ENCODE results near the gene GBGT1. TPM values are rescaled to one million over a fixed set of nuclear protein-coding genes. Genes with fewer than 3 reads are reported as not detected.

The GBGT1 gene
- polyA plus RNA-seq, 4 donors: 1.8 to 4.7 (median 2.4) TPM

DNA sequence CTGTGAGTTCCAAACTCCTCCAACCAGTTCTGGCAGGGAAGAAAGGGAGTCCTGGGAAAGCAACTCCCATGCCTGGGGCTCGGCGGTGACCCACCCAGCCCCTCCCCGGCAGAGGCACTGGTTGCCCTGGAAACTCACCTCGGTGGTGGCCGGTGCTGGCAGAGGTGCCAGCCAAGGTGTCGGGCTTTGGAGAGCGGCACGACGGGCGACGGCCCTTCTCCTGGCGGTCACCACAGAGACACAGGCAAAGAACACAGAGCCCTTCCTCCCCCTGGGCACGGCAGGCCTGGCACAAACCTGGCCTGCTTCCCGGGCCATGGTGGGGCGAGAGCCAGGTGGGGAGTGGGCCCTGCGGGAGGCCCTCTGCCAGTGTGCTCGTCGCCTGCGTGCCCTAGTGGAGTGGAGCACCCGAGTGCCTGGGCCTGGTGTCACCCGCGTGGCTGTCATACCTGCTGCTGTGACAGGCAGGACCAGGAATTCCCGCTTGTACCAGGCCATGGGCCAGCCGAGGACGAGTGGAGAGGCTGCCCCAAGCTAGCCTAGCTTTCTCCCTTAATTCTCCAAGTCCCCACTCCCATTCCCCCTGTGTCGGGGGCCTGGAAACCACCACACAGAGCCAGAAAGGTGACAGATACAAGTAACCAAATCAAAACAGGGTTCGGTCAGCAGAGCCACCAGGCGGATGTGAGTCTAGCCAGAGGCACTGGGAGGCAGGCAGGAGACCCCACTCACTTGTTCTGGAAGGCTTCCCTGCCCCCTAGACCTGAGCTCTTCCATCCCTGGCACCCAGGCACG is 34.5 kb downstream of the GBGT1 start:
- DNase-seq (ENCODE audit: low read depth in 4 of 4, low spot score in 3 of 4): no peak

DNA sequence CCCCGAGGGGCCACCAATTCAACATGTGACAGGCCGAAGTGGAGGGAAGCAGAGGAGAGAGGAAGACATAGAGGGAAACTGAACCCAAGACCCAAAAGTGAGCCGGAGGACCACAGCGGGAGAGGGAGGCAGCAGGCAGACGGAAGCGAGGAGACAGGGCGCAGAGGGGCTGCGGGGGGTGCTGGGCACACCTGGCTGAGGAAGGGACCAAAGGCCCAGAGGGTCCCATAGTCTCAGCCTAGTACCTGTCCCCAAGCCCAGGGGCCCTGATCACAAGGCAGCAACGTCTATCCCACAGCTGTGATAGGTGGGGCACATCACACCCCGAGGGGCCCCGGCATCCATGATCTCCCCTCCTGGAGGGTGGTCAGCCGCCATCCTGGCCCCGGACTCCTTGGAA is 35.6 kb downstream of the GBGT1 start:
- no peak for DNase-seq (ENCODE audit: low read depth in 4 of 4, low spot score in 3 of 4)

DNA sequence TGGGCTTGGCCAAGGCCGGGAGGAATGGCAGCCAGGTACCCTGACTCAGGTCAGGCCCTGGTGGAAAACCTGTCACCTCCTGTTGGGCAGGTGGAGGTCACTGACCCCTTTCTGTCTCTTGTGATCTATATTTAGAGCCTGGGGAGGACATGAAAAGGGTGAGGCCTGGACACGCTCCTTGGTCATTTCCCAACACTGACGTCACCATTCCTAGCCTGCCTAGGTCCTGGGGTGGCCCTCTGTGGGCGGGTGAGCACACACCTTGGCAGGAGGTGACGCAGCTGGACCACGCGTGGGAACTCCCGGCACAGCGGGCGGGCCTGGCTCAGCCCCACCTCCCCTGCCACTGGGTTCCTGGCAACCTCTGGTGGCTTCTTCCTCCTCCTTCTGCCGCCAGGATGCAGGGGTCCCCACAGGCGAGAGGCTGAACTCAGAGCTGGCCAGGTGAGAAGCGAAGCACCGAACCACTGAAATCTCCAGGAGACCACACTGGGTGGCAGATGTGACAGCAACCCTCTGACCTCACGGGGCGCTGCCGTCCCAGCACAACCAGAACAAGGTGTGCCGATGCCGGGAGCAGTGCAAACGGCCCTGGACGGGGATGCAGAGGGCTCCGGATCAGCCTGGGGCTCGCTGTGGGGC is 36.3 kb downstream of the GBGT1 start:
- no peak for DNase-seq (ENCODE audit: low read depth in 4 of 4, low spot score in 3 of 4)

DNA sequence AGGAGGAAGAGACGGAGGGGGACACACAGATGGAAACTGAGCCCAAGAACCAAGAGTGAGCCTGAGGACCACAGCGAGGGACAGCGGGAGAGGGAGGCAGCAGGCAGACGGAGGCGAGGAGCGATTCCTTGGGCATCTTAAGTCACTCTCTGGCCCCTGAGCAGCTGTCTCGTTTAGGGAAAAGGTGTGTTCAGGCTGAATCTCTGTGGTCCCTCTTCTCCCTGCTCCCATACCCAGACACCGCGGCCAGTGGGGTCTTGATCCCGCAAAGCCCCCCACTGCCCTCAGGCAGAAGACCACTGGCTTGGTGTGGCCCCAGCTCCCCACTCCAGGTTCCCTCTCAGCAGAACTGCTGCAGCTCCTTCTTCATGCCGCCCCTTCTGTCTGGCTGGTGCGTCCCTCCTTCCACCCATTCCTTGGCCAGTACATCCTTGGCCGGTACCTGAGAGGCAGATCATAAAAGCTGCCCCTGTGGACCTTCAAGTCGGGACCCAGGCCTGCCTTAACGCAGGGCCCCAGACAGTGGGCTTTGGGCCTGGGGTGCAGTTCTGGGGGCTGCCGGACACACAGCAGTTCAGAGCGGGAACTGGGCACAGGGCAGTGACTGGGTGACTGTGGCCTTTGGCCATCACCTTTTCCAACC is 36.9 kb downstream of the GBGT1 start:
- DNase-seq (ENCODE audit: low read depth in 4 of 4, low spot score in 3 of 4): no peak

DNA sequence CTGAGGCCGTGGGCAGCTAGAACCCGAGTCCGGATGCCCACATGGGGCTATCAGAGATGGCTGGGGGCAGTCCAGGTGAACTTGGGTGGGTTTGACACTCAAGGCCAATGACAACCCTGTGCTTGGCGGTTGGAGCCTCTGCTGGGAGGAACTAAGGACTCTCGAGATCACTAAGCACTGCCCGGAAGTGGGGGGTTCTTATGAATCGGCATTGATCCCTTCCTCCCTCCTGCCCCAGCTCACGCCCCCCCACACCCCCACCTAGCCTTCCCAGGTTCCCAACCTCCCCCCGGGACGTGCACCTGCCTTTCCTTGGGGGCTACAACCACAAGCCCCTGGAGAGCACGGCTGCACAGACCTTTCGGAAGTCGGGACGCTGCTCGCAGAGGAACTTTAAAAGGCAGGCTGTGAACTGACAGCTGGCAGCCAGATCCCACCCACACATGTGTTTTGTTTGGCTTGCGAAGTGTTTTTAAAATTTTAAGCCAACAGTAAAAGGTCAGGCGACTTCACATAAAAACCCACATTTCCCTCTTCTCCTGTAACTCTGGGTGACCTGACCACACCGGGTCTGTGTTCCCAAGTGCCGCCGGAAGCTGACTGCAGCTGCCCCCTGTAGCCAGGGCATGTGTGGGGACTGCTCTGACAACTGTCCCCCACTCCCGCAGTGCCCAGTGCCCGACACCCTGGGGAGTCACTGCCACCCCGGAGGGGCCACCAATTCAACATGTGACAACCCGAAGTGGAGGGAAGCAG is 37.6 kb downstream of the GBGT1 start:
- no peak for DNase-seq (ENCODE audit: low read depth in 4 of 4, low spot score in 3 of 4)

DNA sequence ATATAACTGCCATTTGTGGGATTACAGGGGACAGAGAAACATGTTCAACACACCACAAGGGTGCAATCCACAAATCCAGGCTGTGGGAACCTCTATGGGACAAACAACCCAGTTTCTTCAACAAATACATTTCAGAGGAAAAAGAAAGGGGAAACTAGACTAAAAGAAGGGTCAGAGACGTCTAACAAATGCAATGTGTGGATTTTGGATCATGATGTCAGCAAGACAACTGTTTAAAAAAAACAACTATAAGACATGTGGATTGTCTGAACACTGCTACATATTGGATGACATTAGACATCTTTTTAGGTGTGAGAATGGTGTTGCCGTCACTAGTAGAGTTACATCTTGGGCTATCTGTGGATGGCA is 38.8 kb downstream of the GBGT1 start:
- DNase-seq (ENCODE audit: low read depth in 4 of 4, low spot score in 3 of 4): no peak

DNA sequence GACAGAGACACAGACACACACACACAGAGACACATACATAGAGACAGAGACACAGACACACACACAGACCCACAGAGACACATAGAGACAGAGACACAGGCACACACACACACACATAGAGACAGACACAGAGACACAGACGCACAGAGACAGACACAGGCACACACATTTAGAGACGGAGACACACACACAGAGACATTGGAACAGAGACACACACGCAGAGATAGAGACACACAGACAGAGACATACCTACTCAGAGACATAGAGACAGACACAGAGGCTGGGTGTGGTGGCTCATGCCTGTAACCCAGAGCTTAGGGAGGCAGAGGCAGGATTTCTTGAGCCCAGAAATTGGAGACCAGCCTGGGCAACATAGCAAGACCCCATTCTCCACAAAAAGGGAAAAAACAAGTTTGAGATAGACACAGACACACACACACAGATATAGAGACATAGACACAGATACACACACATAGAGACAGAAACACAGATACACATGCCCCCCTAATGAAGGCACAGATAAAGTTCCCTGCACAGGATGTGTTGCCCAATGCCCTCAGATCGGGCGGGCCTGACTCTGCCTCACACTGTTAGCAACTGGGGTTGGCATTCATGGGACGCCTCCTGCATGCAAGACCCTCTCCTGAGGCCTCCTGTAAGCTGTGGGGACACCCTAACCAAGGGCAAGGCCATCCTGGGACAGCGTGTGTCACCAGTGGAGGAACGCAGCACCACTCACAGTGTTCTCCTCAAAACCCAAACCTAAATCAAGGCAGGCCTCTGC is 39.4 kb downstream of the GBGT1 start:
- no peak for DNase-seq (ENCODE audit: low read depth in 4 of 4, low spot score in 3 of 4)

DNA sequence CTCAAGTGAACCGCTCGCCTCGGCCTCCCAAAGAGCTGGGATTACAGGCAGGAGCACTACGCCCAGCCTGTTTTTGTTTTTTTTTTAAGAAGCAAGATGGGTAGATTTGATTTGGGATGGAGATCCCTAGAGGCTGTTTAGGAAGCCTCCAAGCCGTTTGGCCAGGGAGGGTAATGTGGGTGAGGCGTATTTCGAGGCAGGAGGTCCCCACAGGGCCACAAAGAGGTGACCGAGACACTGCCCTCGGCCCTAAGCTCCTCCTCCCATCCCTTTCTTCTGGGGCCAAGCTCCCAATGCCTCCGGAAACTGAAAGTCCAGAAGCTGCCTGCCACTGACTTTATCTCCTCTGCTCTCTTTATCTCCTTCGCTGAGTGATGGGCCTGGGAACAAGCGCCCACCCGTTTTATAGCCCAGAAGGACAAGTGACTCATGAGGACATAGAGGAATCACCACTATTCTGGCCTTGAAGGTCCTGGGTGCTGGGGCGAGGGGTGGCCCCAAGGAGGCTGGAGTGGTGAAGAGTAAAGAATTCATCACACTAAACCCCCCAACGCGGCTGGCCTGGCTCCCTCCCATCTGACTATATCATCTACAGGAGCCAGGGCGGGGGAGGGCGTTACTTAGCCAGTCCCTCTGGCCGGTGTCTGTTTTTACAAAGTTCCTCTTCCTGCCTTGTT is 40.6 kb downstream of the GBGT1 start:
- no peak for DNase-seq (ENCODE audit: low read depth in 4 of 4, low spot score in 3 of 4)

DNA sequence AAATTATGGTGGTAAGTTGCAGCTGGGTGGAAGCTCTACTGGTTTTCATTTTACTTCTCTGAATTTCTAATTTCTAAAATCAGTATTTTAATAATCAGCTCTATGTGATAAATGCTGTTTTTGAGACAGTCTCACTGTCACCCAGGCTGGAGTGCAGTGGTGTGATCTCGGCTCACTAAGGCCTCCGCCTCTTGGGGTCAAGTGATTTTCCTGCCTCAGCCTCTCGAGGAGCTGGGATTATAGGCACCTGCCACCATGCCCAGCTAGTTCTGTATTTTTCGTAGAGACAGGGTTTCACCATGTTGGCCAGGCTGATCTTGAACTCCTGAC is 41.1 kb downstream of the GBGT1 start:
- DNase-seq (ENCODE audit: low read depth in 4 of 4, low spot score in 3 of 4): no peak

DNA sequence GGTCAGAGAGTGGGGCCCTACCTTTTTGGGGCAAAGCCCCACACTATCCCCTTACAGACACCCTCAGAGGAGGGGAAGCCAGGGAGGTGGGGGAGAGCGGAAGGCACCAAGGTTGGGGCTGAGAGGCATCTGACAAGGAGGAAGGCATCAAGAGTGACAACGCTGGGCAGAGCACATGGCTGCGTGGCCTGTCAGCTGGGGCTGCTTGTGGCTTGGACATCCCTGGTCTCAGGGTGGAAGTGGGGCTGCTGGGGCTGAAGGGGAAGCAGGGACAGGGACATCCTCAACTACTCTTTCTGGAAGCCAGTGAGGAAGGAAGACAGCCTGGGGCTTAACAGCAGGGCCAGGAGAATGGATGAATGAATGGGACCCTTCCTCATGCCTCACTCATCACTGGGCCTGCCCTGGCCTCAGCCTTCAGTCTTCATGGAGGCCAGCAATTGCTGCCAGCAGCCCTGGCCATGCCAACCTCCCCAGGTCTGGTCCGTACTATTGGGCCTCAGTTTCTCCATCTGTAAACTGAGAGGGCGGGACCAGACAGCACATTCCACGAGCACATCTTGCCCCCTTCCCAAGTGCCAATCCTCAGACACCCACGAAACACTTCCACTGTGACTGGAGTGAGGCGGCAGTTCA is 41.7 kb downstream of the GBGT1 start:
- DNase-seq (ENCODE audit: low read depth in 4 of 4, low spot score in 3 of 4): no peak

DNA sequence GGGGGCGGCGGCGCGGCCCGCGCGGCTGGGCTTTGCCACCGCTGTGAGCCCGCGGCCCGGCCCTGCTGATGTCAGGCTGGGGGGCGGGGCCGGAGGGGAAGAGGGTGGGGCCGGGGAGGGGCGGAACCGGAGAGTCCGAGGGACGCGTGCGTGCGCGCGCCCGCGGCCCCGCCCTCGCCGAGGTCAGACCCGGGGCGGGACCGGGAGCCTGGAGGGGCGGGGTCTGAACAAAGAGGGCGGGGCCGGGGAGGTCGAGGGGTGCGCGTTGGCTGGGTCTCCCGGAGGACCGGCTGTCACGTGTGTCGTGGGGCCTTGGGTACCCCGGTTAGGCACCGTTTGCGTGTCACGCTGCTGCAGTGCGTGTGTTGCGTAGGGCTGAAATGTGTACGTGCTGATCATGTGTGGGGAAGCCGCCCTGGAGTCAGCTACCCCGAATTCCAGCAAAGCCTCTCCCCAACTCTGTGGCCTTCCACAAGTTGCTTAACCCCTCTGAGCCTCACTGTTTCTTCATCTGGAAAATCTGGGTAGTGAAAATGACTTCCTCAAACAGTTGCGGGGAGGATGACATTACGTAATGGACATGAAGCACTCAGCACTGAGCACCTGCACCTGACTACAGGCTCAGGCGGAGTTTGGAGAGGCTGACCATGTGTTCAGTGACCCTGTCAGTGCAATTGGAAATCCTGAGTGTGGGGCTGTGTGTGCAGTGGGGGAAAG is 42.4 kb downstream of the GBGT1 start, which contains the start of gene RALGDS:
Gene RALGDS (minus strand): TSS at position 43 of the 717 bp plus-strand sequence. CDS start 86 bp downstream, outside the sequence.
- DNase-seq (ENCODE audit: low read depth in 4 of 4, low spot score in 3 of 4): peak in 1 of 4 donors; percentile 78

DNA sequence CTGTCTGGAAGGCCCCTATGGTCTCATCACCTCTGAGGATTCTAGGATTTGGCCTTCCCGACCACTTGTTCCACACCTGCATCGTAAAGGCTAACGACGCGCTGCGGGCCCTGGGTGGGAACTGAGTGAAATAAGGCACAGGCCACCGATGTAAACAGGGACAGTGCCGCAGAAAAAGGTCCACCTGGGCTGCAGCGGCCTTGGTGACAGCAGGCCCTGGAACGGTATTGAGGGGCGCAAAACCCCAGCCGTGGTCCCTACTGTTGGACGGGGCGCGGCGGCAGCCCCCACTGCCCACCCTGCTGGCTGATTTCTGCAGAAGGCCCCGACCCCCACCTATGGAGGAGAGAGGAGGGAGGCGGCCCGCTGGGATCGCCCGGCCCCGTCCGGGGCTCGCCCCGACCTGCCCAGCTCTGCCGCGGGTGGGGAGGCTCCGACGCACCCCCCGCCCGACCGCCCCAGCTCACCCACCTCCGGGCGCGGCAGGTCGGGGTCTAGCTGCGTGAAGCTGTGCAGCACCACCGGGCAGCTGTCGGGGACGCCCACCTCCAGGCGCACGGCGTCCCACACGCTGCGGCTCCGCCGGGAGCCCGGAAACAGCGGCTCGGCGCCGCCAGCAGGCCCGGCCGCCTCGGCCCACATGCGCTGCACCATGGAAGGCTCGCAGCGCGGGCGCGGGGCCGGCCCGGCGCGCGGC is 43.1 kb downstream of the GBGT1 start:
- no peak for DNase-seq (ENCODE audit: low read depth in 4 of 4, low spot score in 3 of 4)

DNA sequence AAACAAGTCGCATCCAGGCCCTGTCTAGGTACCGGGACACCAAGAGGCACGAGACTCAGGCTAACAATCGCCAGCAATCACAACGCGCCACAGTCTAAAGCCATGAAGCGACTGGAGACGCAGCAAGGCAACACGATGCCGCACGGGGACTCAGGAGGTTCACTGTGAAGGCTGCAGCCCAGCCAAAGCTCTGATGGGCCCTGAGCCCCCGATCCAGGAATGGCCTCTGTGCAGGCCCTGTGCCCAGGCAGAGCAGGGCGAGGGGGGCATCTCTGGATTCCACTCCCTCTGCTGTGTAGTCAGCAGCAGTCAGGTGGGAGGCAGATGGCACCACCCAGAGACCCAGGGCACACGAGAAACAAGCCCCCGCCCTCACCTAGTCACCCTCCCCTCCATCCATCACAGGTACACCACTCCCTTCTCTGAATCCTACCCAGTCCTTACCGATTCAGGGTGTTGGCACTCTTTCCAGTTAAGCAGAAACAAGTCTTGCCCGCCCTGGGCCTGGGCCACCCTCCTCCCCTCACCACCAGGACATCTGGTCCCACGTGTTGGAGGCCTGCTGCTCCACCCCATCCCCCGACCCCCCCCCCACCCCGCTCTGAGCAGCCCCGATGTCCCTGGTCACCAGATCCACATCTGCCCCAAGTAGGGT is 43.7 kb downstream of the GBGT1 start:
- no peak for DNase-seq (ENCODE audit: low read depth in 4 of 4, low spot score in 3 of 4)

DNA sequence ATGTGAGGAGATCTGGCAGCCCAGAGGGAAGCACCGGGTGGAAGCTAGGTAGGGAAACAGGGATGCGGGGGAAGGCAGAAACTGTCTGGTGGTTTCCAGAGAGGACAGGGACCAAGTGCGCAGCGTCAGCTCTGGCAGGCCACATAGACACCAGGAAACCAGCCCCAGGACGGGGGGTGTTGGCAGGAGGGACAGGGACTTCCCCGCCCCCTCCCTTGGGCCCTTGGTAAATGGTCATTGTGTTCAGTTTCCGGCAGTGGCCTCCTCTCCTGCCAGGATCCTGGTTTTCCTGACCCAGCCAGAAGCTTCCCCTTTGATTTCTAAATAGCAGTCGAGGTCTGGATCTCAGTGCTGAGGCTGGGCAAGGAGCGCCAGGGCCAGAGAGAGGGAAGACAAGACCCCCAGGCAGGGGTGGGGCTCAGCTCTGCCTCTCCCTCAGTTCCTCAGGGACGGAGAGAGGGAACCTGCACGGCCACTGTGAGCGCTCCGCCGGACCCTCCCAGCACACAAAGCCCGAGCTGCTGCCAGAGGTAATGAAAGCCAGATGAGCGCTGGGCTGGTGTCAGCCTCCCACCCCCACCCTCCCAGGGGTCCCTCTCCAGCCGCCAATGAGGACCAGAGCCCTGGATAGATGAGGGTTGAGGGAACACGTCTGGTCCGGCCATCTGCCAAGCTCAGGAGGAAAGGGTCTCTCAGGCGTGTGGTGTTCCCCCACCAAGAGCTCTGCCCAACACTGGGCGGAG is 44.4 kb downstream of the GBGT1 start:
- no peak for DNase-seq (ENCODE audit: low read depth in 4 of 4, low spot score in 3 of 4)

DNA sequence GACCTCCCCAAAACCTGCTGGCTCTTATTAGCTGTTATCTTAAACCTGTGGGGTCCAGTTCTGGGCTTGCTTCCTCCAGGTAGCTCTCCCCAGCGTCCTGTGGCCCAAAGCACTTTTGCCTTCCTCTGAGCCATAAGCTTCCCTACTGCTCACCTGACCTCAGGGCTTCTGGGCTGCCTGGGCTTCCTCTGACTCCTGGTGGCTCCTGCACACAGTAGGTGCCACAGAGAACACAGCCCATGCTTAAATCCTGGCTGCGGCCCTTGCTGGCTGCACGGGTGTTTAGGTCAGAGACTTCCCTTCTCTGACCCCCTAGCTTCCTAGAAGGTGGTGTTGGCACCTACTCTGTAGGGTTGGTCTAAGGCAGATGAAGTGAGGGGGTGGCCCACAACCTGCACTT is 45.1 kb downstream of the GBGT1 start:
- DNase-seq (ENCODE audit: low read depth in 4 of 4, low spot score in 3 of 4): no peak

DNA sequence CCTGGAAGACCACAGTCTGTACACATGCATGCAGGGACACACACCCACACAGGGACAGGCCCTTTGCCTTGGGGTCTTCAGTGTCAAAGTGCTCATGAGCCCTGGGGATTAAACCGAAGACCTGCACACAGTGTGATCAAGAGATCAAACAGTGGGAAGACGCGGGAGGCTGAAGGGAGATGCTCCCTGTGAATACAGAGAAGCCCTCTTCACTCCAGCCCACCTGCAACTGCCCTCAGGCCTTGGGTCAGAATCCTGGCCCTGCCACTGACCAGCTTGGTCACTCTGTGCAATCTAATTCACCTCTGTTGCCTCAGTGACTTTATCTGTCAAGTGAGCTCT is 45.6 kb downstream of the GBGT1 start:
- DNase-seq (ENCODE audit: low read depth in 4 of 4, low spot score in 3 of 4): no peak

Data from left renal pelvis (tissue), 4 donors.